GM12864 (cell line): ENCODE results near the gene ATXN3.

ENCODE experiments used
- DNase-seq: peaks from one replicate; pipeline ENCODE4 v3.0.0-alpha.2; 2011; ENCODE audit warnings: low read depth
- H3K4me3 ChIP-seq: 2 replicates; pipeline ENCODE4 v1.5.1; 2011; ENCODE audit warnings: mild to moderate bottlenecking, low read depth, low read length, control low read depth
- TF ChIP-seq, protein P1 (sequence below): IDR thresholded peaks from 2 replicates; pipeline ENCODE4 v1.5.1; 2011; ENCODE audit warnings: low read depth, mild to moderate bottlenecking, moderate library complexity, low read length, control low read depth, inconsistent platforms; ENCODE audit errors: missing control alignments

The ATXN3 gene

GRCh38 chr14:92033433-92033832 is 72.9 kb downstream of the ATXN3 start:
- H3K4me3 ChIP-seq: no peak overlapping the region
- TF ChIP-seq, protein P1, sequence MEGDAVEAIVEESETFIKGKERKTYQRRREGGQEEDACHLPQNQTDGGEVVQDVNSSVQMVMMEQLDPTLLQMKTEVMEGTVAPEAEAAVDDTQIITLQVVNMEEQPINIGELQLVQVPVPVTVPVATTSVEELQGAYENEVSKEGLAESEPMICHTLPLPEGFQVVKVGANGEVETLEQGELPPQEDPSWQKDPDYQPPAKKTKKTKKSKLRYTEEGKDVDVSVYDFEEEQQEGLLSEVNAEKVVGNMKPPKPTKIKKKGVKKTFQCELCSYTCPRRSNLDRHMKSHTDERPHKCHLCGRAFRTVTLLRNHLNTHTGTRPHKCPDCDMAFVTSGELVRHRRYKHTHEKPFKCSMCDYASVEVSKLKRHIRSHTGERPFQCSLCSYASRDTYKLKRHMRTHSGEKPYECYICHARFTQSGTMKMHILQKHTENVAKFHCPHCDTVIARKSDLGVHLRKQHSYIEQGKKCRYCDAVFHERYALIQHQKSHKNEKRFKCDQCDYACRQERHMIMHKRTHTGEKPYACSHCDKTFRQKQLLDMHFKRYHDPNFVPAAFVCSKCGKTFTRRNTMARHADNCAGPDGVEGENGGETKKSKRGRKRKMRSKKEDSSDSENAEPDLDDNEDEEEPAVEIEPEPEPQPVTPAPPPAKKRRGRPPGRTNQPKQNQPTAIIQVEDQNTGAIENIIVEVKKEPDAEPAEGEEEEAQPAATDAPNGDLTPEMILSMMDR: no peak
- no peak for DNase-seq

- DNase-seq: no peak
- H3K4me3 ChIP-seq: no peak overlapping the region
- TF ChIP-seq, protein P1: no peak
Measured at GRCh38 chr14:92026548-92027190, 79.7 kb downstream of the ATXN3 start.

GRCh38 chr14:92022036-92022435 is 84.3 kb downstream of the ATXN3 start:
- TF ChIP-seq, protein P1: no peak
- no peak for DNase-seq
- H3K4me3 ChIP-seq: no peak overlapping the region

- TF ChIP-seq, protein P1: no peak
- no peak for DNase-seq
- H3K4me3 ChIP-seq: no peak overlapping the region
Measured at GRCh38 chr14:92021523-92021922, 84.9 kb downstream of the ATXN3 start.

- TF ChIP-seq, protein P1: no peak
- H3K4me3 ChIP-seq: no peak overlapping the region
- no peak for DNase-seq
Measured at GRCh38 chr14:92014040-92014439, 92.3 kb downstream of the ATXN3 start.

- no peak overlapping the region for H3K4me3 ChIP-seq
- DNase-seq: no peak
- TF ChIP-seq, protein P1: no peak
Measured at GRCh38 chr14:92012121-92012748, 94.1 kb downstream of the ATXN3 start.

DNA sequence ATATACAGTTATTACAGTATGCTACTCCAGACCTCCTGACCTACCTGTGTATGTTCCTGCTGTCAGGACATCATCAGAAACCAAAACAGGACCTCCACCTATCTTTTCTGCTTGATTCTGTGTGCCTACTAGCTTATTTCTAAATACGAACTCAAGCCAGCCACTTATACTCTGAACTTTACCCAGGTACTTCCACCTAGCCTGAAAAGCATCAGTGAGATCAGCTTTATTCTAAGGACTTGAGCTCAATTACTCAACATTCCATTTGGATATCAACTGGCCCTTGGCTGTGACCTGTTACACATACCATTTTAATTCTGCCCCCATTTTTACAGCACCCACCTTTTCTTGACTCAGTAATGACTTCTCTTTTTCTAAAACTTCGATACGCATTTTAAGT is 95.7 kb downstream of the ATXN3 start:
- no peak for DNase-seq
- H3K4me3 ChIP-seq: no peak overlapping the region
- TF ChIP-seq, protein P1: no peak
